Esophagus muscularis mucosa (tissue), 3 donors: ENCODE data around the gene CDH4.

Source experiments
- POLR2A ChIP-seq: fragments of 450-650 bp; IDR thresholded peaks from one replicate; pipeline ENCODE4 v1.6.1; 2017; ENCODE audit warnings: antibody characterized with exemption, moderate library complexity, mild to moderate bottlenecking, low read depth
- TF ChIP-seq, protein P1 (sequence below), 3 experiments: fragments of 200-600 bp in 2 of 3; fragments of 450-650 bp in 1 of 3; sonication (generic) in 2 of 3; IDR thresholded peaks; one replicate each; pipeline ENCODE4 v1.5.1; 2017 to 2019; ENCODE audit warnings: antibody characterized with exemption in 3 of 3, mild to moderate bottlenecking in 2 of 3, moderate library complexity in 1 of 3

DNA sequence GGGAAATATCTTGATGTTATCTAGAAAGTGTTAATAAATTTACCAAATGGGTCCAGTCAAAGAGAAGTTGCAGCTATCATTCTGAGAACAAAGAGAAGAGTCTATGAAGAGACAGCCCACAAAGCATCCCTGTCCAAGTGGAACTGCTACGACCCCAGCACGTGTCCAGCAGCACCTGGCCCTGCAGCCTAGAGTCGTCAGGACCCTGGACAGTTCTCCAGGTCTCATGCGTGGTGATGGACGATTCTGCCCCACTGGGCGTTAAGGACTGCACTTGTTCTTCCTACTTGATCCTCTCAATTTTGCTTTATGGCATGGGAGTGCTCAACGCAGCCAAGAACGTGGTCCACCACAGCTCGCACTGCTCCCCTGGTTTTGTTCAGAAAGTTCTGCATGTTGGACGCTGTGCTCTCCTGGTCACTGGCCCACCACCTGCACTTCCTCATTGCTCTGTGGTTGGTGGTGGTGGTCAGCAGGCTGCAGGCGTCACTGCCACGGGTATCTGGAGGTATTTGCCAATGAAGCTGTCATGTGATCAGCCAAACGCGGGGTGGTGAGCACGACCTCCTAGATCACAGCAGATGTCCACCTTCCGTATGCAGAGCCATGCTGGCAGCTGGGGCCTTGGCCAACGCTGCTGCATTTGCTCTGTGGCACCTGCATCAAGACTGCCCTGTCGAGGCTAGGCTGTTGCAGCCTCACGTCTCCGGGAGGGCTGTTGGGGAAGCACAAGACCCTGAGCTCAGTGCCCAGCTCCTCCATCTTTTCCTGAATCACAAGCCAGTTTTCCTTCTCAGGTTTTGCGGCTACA lies 356.4 kb downstream of the CDH4 start:
- TF ChIP-seq, protein P1, sequence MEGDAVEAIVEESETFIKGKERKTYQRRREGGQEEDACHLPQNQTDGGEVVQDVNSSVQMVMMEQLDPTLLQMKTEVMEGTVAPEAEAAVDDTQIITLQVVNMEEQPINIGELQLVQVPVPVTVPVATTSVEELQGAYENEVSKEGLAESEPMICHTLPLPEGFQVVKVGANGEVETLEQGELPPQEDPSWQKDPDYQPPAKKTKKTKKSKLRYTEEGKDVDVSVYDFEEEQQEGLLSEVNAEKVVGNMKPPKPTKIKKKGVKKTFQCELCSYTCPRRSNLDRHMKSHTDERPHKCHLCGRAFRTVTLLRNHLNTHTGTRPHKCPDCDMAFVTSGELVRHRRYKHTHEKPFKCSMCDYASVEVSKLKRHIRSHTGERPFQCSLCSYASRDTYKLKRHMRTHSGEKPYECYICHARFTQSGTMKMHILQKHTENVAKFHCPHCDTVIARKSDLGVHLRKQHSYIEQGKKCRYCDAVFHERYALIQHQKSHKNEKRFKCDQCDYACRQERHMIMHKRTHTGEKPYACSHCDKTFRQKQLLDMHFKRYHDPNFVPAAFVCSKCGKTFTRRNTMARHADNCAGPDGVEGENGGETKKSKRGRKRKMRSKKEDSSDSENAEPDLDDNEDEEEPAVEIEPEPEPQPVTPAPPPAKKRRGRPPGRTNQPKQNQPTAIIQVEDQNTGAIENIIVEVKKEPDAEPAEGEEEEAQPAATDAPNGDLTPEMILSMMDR (IDR thresholded peaks at IDR 0.05): no peak
- no peak for TF ChIP-seq POLR2A
